ENCODE measurements around the gene KRTAP15-1. TPM values are rescaled to one million over a fixed set of nuclear protein-coding genes. Genes with fewer than 3 reads are reported as not detected.

Gene KRTAP15-1
- total and polyA plus RNA-seq, 2 of the 4 experiments (the other 2 are of a cell fraction), result not detected

GRCh38 chr21:30391492-30392025 is 48.5 kb upstream of the KRTAP15-1 start:
- H2BK120ac ChIP-seq (ENCODE audit: low read depth, low read length), result no peak overlapping the region
- H3K9me3 ChIP-seq (ENCODE audit: control insufficient read depth, insufficient read depth, low read length), result peaks cover 25% of the 10 kb centered on the region
- CTCF ChIA-PET, result no interaction called here
- no peak overlapping the region for H3K4me3 ChIP-seq (ENCODE audit: insufficient read depth, low read depth, low read length)
- H4K91ac ChIP-seq (ENCODE audit: insufficient read depth, low read depth, low read length), result no peak overlapping the region
- ATAC-seq (ENCODE audit: low read depth), result no peak
- H2BK20ac ChIP-seq (ENCODE audit: low read depth, low read length), result no peak overlapping the region
- H3K14ac ChIP-seq (replicated peaks; ENCODE audit: low read depth, low read length), result no peak overlapping the region
- H4K5ac ChIP-seq (ENCODE audit: low read depth, low read length), result no peak overlapping the region
- in situ Hi-C loops (cut with MboI; ENCODE audit: low sequenced_read_pairs) (no loop called here), intact Hi-C loops (cut with micrococcal nuclease) (no loop called here), dilution Hi-C loops (cut with HindIII; ENCODE audit: low sequenced_read_pairs, unreplicated experiment) (no loop called here)
- H3K4me2 ChIP-seq (ENCODE audit: low read depth, low read length), result no peak overlapping the region
- no peaks in the 10 kb centered on the region for H4K20me1 ChIP-seq (ENCODE audit: insufficient read depth, low read length)
- DNase-seq, result no peak
- no peak overlapping the region for H3K27ac ChIP-seq (ENCODE audit: insufficient read depth, low read length)
- no peak overlapping the region for H4K8ac ChIP-seq (ENCODE audit: low read depth in 2 of 2, low read length in 2 of 2)
- H3K27me3 ChIP-seq (ENCODE audit: control insufficient read depth, insufficient read depth, low read length), result no peaks in the 10 kb centered on the region
- no peak overlapping the region for H2BK15ac ChIP-seq (ENCODE audit: low read depth, low read length)
- H3K4ac ChIP-seq (ENCODE audit: low read depth, low read length), result no peak overlapping the region
- BruUV-seq (replicated peaks), result no TSS peak
- no peaks in the 10 kb centered on the region for H3K36me3 ChIP-seq (ENCODE audit: control insufficient read depth, insufficient read depth, low read length)
- H3K23ac ChIP-seq (ENCODE audit: low read depth, low read length), result no peak overlapping the region
- TF ChIP-seq MAZ (IDR thresholded peaks at IDR 0.05; ENCODE audit: borderline replicate concordance, low read depth, low read length), result no peak
- TF ChIP-seq RCOR1 (IDR thresholded peaks at IDR 0.05; ENCODE audit: insufficient replicate concordance, low read length), result no peak
- TF ChIP-seq MXI1 (IDR thresholded peaks at IDR 0.05; ENCODE audit: borderline replicate concordance, low read depth, low read length), result no peak
- no peak for TF ChIP-seq FOS (IDR thresholded peaks at IDR 0.05; ENCODE audit: low read depth, low read length)
- TF ChIP-seq BHLHE40 (IDR thresholded peaks at IDR 0.05; ENCODE audit: low read depth, low read length), result no peak
- TF ChIP-seq, protein P1, sequence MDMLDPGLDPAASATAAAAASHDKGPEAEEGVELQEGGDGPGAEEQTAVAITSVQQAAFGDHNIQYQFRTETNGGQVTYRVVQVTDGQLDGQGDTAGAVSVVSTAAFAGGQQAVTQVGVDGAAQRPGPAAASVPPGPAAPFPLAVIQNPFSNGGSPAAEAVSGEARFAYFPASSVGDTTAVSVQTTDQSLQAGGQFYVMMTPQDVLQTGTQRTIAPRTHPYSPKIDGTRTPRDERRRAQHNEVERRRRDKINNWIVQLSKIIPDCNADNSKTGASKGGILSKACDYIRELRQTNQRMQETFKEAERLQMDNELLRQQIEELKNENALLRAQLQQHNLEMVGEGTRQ (IDR thresholded peaks at IDR 0.05; ENCODE audit: low read depth, low read length), result no peak
- TF ChIP-seq SMC3 (IDR thresholded peaks at IDR 0.05; ENCODE audit: low read depth, low read length), result no peak
- TF ChIP-seq, protein P2, sequence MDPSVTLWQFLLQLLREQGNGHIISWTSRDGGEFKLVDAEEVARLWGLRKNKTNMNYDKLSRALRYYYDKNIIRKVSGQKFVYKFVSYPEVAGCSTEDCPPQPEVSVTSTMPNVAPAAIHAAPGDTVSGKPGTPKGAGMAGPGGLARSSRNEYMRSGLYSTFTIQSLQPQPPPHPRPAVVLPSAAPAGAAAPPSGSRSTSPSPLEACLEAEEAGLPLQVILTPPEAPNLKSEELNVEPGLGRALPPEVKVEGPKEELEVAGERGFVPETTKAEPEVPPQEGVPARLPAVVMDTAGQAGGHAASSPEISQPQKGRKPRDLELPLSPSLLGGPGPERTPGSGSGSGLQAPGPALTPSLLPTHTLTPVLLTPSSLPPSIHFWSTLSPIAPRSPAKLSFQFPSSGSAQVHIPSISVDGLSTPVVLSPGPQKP (IDR thresholded peaks at IDR 0.05; ENCODE audit: borderline replicate concordance, low read depth, low read length), result no peak
- no peak for TF ChIP-seq CEBPB (IDR thresholded peaks at IDR 0.05; ENCODE audit: low read depth, low read length)
- TF ChIP-seq POLR2A (IDR thresholded peaks at IDR 0.05; ENCODE audit: low read depth, low read length), result no peak
- TF ChIP-seq CHD1 (IDR thresholded peaks at IDR 0.05; ENCODE audit: low read depth, low read length), result no peak
- no peak for TF ChIP-seq RAD21 (IDR thresholded peaks at IDR 0.05; ENCODE audit: low read length)
- TF ChIP-seq NFE2L2 (IDR thresholded peaks at IDR 0.05; ENCODE audit: low read depth, low read length), result no peak
- TF ChIP-seq MAFK (IDR thresholded peaks at IDR 0.05; ENCODE audit: low read depth, low read length), result no peak
- no peak overlapping the region for H3K18ac ChIP-seq (ENCODE audit: low read depth, low read length)
- no peak overlapping the region for H2AK5ac ChIP-seq (ENCODE audit: low read depth, low read length)
- WGBS, 2 experiments (ENCODE audit: extremely low coverage in 2 of 2, insufficient read length in 1 of 2), result no CpG with 5 or more reads among the region's 2 CpGs
- no peaks in the 10 kb centered on the region for H3K79me1 ChIP-seq (ENCODE audit: low read depth in 1 of 2, low read length in 2 of 2)
- H3K9me1 ChIP-seq (ENCODE audit: insufficient read depth, low read length), result no peaks in the 10 kb centered on the region
- H3K9ac ChIP-seq (ENCODE audit: low read depth, low read length), result no peak overlapping the region
- H2BK5ac ChIP-seq (ENCODE audit: low read depth, low read length, poor library complexity, severe bottlenecking), result no peak overlapping the region
- H2AFZ ChIP-seq (replicated peaks; ENCODE audit: low read length, poor library complexity), result no peak overlapping the region
- POLR2A ChIA-PET (ENCODE audit: unreplicated experiment), result no interaction called here
- no peak overlapping the region for H2AK9ac ChIP-seq (replicated peaks; ENCODE audit: low read depth, low read length, poor library complexity)
- H3K4me1 ChIP-seq (ENCODE audit: control insufficient read depth, insufficient read depth, low read length), result no peaks in the 10 kb centered on the region
- H3K56ac ChIP-seq (ENCODE audit: extremely low read depth, insufficient read depth, low read length), result no peak overlapping the region

Data from IMR-90 (cell line).